ENCODE measurements around the gene HDHD5.

HDHD5 gene

DNA sequence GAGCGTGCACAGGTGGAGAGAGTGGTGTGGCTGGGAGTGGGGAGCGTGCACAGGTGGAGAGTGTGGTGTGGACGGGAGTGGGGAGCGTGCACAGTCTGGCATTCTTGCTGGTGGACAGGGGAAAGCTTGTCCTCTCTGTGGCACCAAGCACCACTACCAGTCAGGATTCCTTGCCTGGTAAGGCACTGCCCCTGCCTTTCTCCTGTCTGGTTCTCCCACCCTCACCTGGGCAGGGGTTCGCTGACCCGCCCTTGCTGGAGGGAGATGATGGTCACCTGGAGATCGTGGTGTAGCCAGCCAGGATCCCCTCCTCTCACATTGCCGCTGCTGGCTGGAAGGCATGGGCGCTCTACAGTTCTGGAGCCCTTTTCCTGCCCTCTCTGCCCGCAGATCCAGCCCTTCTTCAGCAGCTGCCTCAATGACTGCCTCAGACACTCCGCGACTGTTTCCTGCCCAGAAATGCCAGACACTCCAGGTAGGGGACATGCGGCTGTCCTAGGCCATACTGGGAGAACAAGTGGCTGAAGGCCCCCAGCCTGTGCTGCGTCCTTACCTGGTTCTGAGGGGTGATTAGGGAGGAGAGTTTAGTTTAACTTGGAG, 54.6 kb downstream of the HDHD5 start:
- no peak for DNase-seq

DNA sequence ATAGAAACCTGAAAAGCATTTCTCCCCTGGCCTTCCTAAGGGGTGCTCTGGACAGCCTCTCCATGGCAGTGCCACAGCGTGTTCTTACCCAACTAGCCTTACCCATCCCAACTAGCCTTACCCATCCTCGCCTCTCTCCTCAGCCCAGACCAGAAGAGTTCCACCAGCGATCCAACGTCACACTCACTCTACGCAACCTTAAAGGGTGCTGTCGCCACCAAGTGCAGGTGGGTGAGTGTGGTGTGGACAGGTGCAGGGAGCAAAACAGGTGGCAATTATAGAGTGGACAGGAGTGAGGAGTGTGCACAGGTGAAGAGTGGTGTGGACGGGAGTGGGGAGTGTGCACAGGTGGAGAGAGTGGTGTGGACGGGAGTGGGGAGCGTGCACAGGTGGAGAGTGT, 55.7 kb downstream of the HDHD5 start:
- DNase-seq, result no peak

DNA sequence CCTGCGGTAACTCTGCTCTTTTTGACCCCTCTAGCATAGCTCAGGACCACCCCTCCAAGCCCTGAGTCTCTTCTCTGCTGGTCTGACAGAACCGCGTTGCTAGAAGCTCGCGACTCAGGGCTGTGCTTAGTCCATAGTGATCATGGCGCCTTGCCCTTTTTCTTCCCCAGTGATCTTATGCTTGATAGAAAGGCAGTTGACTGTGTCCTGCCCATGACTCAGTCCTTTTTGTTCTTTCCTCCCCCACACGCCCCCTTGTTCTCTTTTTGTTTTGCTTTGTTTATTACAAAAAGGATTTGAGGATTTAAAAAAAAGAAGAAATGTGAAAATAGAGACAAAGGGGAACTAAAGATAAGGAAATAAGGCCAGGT, 56.8 kb downstream of the HDHD5 start:
- DNase-seq, result no peak

DNA sequence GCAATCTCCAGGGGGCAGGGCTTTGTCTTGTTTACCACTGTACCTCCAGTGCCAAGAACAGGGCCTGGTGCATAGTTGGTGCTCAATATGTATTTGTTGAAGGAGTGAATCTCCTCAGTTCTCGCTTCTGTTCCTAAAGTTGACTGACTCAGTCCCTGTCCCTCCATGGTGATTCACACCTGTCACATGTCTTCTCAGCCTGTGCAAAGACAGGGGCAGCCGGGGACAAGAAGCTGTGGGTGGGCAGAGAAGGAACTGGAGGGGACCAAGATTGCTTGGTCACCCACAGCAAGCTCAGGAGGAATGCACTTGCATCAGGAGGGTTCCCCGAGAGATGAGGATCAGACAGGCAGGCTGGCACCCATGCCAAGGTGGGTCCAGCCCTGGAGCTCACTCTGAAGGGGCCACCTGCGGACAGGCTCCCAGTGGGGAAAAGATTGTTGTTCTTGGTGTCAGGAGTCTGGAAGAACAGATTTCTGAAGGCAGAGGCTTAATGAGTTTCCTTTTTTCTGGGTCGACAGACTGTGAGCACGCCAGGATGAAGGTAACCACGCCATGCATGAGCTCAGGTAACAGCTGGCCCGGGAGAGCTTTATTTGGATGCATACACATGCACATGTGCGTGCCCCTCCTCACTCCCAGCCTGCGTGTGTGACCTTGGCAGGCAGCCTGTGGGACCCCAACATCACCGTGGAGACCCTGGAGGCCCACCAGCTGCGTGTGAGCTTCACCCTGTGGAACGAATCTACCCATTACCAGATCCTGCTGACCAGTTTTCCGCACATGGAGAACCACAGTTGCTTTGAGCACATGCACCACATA, 57.4 kb downstream of the HDHD5 start:
- no peak for DNase-seq

DNA sequence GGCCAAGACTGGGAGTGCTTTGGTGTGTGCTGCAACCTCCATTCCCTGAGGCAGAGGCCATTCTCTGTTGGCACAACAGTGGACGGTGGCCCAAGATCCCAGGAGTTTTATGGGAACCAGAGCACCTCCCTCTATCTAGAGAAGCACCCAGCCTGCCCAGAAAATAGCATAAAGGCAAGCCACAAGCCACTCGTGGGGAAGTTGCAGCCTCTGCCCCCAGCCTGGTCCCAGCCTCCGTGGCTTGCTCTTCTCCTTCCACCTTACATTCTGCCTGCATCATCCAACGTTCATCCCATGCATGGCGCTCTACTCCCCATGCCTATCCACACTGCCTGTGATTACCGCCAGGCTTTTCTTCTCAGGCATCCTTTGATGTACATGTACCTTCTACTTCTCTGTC, 58.5 kb downstream of the HDHD5 start:
- DNase-seq, result no peak

DNA sequence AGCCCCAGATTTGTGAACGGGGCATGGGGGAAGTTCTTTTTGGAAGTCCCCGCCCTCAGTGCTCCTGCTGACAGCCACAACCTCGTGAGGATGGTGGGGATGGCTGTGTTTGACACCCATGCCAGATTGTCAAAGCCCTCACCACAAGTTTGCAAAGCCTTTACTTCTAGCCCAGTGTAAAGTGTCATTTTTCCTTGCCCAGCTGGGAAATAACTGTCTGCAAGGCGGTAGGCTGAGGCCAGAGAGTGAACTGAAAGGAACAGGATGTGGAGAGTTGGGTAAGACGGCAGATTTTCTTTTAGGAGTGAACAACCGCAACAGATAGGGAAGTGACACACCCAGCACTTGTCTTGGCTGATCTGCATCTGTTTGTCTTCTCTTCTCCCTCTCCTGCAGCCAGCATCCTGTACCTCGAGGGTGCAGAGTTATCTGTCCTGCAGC, 60.7 kb downstream of the HDHD5 start:
- DNase-seq, result no peak

DNA sequence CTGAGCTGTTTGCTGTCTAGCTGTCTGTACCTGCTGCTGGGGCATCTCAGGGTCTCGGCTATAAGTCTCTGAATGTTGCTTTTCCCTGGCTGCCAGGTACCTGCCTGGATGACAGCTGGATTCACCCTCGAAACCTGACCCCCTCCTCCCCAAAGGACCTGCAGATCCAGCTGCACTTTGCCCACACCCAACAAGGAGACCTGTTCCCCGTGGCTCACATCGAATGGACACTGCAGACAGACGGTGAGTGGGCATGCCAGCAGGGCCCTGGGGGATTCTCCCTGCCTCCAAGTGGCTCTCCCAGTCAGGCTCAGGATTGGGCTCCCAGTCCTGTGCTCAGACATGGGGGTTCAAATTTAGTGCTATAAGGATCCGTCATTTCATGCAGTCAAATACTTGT, 61.4 kb downstream of the HDHD5 start:
- no peak for DNase-seq

DNA sequence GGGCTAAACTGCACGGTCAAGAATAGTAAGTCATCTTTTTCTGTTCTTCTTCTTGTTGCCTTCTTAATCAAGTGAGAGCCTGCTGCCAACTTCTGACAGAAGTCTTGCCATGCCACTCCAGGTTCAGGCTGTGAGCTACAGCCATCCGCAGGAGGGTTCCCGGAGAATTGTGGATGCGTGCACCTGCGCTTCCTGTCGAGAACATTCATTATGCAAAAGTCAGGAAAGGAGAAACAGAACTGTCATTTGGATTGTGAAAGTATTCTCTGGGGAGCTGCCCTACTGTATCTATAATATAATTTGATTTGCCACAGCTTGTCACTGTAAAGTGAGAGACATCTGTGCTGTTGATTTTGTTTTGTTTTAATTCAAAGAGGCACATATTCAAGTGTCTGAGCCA, 62.0 kb downstream of the HDHD5 start:
- DNase-seq, result no peak

DNA sequence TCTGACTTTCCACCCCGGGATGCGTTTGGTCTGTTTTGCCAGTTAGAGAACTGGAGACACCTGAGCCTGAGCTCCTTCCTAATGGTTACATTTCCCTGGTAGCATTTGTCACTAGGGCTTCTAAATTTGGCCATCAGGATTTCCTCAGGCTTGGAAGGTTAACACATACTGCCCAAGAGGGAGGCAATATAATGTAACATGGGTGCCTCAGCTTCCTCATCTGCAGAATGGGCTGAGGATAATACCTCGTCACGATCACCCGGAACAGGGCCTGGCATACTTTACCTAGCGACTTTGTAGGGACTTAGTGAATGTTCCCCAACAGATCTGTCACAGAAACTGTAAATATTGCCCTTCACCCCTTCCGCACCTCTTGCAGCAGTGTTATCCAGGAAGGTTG, 63.0 kb downstream of the HDHD5 start:
- DNase-seq, result no peak

DNA sequence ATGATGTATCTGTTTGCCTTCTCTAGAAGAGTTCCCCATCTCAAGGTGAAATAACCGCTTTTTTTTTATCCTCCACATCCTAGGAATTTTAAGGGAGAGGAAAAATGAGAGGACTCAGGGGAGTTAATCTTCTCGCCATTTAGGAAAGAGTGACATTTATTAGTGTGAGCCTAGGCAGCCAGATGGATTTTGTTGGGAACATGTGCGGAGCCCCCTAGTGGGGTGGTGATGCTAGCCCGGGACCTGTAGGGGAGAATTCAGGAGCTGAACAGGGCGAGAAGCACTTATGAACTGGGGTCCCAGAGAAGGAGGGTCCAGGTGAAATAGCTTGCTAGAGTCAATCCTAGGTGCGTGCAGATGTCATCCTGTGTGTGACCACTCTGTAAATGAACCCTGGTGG, 63.5 kb downstream of the HDHD5 start:
- DNase-seq, result no peak

DNA sequence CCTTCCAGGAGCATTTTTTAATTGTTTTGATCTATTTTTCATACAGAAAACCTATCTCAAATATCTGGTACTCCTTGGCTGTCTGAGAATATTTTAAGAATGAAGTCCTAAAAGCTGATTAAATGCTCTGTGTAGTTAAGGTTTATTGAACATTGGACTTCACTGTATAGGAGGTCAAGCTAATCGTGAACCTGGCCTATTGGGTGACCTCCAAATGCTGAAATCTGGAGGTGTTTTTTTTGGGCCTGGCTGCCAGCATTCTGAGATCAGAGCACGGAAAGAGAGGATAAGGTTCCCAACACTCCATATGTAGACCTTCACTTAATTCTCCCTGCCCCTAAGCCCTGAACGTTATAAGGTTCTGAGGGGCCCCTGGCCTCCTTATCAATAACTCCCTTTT, 66.0 kb downstream of the HDHD5 start:
- DNase-seq, result no peak

DNA sequence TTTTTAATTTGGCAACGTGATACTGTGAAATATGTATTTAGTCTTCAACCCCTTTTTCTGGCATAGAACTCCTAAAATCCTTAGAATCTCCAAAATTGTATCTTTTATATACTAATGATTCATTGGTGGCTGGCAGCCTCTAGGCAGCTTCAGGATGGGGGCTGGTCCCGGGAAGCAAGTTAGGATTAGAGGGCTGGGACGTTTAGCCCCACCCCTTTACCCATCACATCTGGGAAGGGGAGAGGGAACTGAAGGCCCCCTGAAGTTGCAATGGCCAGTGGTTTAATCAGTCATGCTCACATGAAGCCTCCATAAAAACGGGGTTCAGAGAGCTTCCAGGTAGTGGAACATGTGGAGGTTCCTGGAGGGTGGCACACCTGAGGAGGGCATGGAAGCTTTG, 67.2 kb downstream of the HDHD5 start:
- DNase-seq, result no peak

DNA sequence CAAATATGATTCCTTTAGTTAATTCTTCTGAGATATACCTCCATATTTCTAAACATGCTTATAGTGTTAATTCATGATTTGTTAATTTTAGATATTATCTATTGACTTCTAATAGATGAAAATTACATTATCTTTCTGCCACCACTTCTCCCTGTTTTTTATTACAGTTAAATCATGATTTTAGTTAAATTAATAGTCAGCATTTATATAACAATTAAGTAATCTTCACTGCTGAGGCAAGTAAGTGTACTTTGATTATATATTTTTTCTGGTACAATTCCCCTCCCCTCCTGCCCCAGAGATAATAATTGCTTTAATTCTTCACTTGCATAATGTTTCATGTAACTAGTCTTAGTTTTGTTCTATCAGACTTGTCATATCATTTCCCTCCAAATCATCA, 68.5 kb downstream of the HDHD5 start:
- DNase-seq, result no peak
